Suppressor macrophage (primary cell): ENCODE data around the gene KAZN.

ENCODE experiments used
- DNase-seq, 4 experiments: peaks; one replicate each; pipeline ENCODE4 v3.0.0-alpha.2; 2020 to 2022

The KAZN gene

DNA sequence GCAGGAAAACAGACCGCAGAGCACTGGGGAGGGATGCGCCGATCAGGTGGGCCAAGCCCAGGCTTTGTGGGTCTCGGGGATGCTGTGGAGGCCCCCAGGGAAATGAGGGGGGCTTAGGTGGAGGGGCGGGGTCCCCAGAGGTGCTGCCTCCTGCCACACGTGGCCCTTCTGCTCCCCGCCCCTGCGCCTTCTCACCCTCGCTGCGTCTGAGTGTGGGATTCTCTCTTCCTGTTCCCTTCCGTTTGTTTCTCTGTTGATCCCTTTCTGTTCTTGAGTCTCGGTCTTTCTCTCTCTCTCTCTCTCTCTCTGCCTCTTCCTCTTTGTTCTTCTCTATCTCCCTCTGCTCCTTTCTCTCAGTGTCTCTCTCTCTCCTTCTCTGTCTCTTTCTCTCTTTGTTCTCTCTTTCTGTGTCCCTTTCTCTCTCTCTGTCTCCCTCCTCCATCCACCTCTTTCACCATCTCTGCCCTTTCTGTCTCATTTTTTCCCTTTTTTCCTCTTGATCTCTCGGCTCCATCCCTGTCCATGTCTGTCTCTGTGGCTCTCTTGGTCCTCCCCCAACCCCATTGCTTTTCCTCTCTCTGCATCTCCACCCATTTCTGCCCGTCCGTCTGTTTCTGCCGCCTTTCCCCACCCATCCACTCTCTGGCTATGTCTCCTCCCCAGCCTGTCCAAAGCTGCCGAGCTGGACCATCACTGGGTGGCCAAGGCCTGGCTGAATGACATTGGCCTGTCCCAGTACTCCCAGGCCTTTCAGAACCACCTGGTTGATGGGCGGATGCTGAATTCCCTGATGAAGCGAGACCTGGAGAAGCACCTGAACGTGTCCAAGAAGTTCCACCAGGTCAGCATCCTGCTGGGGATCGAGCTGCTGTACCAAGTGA, 502.6 kb downstream of the KAZN start:
- DNase-seq, result no peak

DNA sequence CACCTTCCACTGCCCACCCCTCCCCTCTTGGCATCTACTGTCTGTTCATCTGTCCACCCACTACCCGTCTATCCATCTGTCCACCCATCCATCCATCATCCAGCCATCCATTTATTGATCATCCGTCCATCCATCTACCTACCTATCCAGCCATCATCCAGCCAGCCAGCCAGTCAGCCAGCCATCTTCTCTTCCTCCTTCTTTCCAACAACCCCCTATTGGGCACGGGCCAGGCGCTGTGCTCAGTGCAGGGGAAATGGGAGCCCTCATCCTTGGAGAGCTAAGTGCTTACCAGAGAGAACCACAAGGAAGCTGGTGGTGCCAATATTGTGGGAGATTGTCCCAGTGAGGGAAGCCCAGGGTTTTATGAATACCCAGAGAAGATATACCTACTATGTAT, 503.3 kb downstream of the KAZN start:
- DNase-seq, result no peak

DNA sequence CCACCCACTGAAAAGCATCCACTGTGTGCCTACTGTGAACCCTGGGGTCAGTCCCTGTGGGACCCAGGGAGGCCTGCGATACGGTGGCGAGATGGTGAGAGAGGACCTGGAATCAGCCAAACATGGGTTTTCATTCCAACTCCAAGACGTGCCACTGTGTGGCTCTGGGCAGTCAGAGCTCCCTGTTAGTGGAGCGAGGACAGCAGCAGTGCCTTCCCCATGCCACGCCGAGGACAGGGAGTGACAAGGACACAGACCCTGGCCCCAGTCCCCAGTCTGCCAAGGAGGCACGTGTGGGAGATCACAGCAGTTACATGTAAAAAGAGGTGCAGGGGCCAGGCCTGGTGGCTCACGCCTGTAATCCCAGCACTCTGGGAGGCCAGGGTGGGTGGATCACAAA, 504.2 kb downstream of the KAZN start:
- DNase-seq, result no peak

DNA sequence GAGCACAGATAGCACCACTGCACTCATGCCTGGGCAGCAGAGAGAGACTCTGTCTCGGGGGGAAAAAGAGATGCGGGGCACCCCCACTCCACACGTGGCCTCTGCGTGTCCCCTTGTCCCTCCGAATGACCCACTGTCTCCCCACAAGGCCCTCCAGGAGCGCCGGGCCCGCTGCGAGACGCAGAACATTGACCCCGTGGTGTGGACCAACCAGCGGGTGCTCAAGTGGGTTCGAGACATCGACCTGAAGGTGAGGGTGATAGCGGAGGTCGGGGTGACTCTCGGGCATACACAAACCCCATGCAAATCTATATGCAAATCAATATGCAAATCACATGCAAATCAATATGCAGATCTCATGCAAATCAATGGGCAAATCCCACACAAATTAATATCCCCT, 504.7 kb downstream of the KAZN start:
- DNase-seq, result no peak

DNA sequence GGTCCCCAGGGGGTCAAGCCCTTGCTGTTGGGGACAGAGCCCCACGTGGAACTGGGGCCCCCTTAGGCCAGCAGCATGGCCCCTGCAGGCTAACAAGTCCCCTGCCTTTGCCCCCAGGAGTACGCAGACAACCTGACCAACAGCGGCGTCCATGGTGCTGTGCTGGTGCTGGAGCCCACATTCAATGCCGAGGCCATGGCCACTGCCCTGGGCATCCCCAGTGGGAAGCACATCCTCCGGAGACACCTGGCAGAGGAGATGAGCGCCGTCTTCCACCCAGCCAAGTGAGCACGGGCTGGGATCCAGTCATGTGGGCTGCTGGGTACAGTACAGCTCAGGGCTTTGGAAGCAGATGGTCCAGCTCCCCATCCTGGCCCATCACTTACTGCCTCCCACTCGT, 505.4 kb downstream of the KAZN start:
- DNase-seq, result no peak

DNA sequence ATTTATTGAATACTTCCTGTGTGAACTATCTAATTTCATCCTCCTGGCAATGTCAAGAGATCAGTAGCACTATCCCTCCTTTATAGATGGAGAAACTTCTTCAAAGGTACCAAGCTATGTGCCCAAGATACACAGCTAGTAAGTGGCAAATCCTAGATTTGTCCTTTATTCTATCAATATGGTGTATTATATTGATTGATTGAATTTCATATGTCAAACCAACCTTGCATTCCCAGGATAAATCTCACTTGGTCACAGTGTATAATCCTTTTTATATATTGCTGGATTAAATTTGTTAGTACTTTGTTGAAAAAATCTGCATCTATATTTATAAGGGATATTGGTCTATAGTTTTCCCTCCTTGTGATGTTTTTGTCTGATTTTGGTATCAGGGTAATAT, 506.3 kb downstream of the KAZN start:
- DNase-seq, result no peak

DNA sequence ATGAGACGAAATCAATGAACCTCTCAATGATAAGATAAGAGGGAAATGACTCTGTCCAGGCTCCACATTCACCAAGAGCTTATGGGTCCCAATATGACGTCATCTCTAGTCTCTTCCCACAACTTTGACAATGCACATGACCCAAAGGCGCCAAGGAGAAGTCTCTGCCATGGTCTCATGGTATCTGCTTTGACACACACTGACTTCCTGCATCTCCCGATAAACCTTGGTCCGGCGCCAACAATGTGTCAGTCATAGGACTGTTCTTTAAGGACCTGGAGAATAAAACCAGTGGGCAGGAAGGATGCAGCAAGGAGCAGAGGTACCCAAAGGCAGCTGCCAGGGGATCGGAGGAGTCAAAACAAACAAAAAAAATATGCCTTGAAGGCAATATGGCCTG, 508.1 kb downstream of the KAZN start:
- peak; percentile 87 to 92 (median 89) for DNase-seq

DNA sequence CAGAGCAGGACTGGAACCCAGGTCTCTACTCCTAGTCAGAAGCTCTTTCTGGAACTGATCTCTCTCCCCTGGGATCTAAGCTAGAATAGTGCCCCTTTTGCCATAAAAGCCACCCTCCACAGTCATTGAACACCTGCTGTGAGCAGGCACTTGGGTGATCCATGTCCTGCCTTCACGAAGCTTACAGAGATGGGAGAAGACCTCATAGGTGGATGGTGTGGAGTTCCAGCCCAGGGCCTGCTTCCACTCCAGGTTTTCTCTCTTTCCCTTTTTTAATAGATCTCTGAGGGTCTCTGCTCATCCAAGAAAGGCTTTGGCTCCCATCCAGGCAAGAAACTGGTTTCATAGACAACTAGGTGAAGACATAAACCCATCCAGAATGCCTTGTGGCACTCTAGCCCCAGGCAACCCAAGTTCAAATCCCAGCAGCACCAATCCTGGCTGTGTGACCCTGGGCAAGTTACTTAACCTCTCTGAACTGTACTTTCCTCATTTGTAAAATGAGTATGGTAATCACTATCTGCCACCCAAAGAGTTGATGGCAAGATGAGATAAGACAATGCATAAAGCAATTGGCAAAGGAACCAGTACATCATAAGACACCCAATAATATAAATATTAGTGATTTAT, 508.7 kb downstream of the KAZN start:
- no peak for DNase-seq

DNA sequence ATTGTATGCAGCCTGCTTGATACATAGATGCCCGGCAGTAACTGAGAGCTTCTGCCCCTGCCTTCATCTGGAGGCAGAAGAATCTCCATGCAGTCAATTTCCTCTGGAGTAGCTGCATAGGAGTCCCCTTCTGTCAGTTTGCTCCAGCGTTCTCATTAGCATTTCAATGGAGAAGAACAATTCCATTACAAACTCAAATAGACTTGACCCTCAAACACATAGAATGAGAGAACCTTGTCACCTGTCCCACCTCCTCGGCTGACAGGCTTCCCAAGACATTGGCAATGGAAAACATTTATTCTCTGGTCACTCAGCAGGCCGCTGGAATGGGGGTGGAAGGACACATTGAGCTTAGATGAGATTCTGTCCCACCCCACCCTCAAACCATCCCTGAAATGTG, 509.4 kb downstream of the KAZN start:
- DNase-seq, result no peak

DNA sequence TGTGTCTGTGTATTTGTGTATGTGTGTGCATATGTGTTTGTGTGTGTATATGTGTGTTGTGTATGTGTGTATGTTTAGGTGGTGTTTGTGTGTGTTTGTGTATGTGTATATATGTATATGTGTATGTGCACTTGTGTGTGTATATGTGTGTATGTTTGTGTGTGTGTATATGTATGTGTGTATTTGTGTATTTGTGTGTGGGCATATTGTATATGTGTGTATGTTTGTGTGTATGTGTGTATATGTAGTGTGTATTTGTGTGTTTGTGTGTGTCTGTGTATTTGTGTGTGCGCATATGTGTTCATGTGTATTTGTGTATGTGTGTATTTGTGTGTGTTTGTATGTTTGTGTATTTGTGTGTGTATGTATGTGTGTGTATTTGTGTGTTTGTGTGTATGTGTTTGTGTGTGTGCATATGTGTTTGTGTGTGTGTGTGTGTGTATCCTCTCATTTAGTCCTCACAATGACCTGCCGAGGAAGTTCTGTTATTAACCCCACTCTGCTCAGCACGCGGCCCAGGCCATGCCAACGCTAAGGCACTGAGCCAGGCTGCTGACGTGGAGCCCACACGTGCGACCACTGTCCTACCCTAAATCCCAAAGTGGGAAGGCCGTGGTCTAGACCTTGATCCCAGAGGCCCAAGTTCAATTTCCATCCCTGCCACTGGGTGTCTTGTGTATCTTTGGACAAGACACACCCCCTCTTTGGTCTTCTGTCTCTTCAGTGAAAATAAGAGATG, 511.8 kb downstream of the KAZN start:
- no peak for DNase-seq

DNA sequence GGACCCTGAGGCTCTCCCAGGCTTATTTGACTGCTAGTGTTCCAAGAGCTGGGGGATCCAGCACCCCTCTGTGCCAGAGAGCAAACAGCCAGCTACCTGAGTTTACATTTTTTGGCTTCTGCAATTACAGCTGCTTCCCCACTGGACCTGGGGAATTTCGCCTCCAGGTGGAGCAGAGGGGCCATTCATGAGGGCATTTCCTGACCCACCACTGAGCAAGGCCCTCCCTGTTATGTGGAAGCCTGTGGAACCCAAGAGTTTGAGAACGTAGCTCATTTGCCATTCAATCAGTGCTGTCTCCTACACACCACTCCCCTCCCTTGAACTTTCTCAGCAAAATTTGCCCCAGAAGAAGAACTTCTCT, 512.4 kb downstream of the KAZN start:
- no peak for DNase-seq

DNA sequence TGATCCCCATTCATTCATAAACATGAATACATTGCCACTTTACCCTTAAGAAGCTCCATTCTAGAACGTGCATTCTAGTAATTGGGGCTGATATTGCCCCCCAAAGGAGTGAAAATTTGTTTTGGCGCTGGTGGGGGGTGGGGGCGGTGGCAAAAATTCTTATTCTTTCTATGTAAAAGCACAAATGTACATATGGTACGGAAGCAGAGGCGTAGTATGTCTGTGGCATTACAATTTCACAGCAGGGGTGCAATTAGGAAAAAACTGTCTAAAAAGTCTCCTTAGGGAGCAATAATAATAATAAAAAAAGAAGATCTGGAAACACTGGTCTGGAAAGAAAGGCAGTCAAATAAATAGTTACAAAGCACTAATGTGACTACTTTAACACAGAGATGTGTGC, 514.7 kb downstream of the KAZN start:
- DNase-seq, result no peak

DNA sequence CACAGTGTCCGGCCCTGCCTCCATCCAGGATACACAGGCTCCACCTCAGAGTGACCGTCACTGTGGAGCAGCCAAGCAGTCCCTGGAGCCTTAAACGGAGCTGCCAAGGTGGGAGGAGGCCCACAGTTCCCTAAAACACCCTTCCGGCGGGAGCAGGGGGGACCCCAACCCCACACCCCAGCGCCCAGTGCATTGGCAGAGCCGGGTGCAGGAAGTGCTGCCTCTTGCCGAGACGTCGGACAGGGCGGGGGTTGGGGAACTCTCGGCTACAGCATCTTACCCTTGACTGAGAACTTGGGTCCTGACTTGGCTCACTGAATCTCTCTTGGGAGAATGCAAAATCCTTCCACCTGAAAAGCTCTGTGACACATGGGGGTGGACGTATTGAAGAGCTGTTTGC, 516.4 kb downstream of the KAZN start:
- no peak for DNase-seq

DNA sequence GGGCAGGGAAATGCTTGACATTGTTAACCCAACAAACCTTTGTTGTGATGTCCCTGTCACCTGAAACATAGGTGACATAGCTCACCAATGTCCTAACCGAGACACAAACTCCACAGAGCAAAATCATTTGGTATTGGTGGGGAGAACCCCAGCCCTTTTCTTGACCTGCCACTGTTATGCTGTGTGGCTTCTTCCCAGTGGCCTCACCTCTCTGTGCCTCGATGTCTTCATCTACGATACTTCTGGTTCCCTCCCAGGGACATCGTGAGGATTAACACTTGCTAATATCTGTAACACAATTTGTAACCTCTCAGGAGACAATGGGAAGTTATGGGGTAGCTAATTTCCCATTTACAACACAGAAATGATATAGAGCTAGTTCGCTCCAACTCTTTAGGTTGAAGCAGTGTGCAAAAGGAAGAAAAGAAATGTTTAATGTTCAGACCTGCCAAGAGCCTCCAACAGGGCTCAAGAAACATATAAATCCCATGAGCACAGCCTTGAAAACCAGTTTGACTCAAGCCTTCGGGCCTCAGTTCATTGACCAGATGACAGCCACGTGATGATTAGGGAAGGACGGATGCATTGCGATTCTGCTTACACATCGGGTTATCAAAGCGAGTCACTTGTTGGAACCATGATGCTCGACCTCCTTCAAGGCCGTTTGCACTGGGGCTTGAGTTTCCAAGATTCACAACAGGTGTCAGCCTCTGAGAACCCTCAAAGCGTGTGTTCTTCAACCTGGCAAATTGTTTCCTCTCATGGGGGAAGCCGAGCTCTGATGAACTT, 517.3 kb downstream of the KAZN start:
- no peak for DNase-seq

DNA sequence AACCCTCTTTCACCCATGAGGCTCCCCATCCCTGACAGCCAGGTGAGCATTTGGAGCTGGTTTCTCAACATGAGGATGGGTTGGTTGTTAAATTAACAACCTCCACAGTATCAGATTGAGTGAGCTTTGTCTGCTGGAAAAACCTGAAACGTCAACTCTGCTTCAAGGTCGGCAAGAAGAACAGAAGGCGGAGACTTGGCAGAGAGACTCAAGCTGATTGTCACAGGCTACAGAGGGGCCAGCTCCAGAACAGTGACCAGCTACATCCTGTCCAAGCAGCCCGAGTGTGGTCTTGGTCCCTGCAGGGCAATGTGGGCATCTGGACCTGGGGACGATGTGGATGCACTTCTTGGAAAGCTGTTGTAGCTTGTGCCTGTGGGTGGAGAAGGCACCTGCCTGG, 518.5 kb downstream of the KAZN start:
- no peak for DNase-seq

DNA sequence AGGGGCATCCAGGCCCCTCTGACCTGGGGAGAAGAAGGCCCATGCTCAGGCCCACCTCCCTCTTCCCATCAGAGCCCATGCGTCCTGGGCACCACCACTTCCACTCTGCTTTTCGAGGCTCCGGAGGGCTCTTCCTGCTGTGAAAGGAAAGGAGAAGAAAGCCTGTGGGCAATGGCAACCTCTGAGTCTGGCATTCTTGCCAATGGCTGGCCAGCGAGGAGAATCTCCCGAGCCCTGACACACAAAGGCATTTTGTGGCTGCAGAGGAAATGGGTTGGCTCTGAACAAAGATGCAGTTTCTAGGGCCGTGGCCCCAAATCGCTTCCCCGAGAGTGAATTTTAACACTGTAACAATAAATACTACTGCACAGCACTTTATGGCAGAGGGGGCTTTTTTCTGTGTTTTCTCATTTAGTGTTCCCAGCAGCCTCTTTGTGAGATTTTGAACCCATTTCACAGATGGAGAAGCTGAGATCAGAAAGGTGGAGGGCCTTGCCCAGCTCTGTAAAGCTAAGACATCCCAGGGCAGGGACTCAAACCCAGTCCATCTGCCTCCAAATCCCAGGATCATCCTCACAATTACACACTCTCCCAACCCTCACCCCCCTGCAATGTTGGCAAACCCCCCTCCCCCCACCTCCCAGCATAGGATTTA, 519.3 kb downstream of the KAZN start:
- no peak for DNase-seq

DNA sequence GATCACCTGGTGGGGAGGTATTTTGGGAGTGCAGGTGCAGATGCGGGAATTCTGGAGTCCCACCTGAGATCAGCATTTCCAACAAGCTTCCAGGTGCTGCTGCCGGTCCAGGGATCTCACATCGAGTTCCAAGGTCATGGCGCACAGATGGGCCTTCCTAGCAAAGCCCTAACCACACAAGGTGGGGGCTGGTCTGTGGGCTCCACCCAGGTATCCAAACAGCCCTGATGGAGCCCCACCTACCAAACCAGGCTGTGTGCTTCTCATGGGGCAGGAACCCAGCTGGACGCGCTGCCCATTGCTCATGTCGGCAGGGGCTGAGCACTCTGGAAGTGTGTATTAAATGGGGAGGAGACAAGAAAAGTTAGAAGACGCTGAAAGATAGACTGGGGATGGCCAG, 520.1 kb downstream of the KAZN start:
- no peak for DNase-seq

DNA sequence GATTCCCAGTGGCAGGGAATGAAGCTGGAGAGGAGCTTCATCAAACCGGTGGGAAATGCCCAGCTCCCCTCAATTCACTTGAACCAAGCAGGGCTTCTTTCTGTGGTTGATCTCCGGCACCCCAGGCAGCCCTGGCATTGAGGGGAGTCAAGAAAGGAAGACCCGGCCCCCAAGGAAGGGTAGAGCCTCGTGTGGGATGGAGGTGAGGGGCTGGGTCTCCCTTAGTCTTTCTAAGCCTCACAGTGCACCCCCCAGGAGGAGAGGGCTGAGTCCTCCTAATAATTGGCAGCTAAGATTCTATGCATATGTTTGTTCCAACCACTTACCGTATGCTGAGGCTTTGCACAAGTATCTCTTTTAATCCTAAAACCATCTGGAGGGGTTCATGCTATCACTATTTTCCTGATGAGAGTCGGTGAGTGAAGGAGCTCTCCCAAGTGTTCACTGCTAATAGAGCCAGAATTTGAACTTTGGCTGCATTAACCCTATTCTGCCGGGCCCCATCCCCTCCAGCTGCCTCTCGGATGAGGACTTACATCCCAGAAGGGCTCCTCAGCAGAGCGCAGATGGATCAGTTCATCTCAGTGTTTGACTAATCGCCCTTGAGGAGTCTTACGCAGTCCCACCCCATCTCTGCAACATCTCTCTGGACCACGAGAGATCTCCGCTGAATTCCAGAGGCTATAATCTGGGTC, 521.9 kb downstream of the KAZN start:
- DNase-seq, result no peak

DNA sequence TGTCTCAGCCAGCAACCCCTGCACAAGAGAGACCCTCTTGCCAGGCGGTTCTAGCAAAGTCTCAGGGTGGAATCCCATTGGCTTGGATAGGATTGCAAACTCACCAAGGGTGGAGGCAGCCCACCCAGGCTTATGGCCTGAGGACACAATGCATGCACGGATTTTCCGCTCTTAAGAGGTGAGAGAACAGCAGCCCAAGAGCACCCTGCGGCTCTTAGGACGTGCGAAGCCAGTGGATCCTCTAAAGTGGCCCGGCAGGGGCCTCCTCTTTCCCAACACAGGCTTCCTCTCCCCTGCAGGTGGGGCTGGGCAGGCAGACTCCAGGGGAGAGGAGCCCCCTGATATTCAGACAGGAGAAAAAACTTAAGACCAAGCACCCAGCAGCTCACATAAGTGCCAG, 523.8 kb downstream of the KAZN start:
- no peak for DNase-seq

DNA sequence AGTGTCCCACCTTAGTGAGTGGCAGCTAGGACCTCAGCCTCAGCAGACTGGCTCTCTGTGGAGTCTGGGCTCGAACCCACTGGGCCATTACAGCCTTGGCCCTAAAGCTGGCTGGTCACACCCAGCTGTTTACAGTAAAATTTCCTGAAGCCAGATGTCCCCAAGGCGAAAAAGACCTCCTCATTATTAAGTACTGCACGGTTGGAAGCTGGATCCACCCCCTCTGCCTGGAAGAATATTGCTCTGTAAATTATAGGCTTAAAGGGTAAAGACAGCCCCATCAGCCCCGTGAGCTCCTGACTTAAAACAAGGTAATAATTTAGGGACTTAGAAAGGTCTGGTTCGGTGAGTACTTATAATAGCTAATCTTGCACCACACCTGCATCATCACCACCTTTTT, 524.8 kb downstream of the KAZN start:
- DNase-seq, result no peak

DNA sequence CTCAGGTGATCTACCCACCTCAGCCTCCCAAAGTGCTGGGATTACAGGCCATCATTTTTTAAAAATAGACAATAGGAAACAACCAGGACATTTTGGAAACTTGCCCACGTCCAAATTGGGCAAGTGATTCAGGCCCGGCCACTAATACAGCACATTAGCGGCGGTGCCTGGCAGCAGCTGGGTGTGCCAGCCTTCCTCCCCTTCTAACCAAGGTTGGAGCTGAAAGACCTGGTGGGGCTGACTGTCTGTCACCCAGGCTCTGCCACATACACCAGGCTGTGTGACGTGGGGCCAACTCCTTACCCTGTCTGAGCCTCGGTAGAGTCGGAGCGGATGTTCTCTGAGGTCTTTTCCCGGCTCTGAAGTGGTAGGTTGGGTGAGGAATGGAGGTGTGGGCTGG, 525.4 kb downstream of the KAZN start:
- DNase-seq, result no peak
